Muscle layer of duodenum (tissue), 2 donors: ENCODE data around the gene NMNAT2.

Source experiments
- H3K27ac ChIP-seq: one replicate; pipeline ENCODE4 v1.7.0; 2013; ENCODE audit warnings: mild to moderate bottlenecking, low read length
- H3K27me3 ChIP-seq: one replicate; pipeline ENCODE4 v1.7.0; 2013; ENCODE audit warnings: low read depth, mild to moderate bottlenecking, control low read depth, low read length
- H3K36me3 ChIP-seq, 2 donors: one replicate each; pipeline ENCODE4 v1.7.0; 2013; ENCODE audit warnings: low read length in 2 of 2, control low read depth in 1 of 2, mild to moderate bottlenecking in 1 of 2; ENCODE audit not compliant: insufficient read depth in 2 of 2, control insufficient read depth in 1 of 2
- H3K4me1 ChIP-seq, 2 donors: one replicate each; pipeline ENCODE4 v1.7.0; 2013; ENCODE audit warnings: low read length in 2 of 2, mild to moderate bottlenecking in 2 of 2, control low read depth in 1 of 2, moderate library complexity in 1 of 2; ENCODE audit not compliant: insufficient read depth in 2 of 2, control insufficient read depth in 1 of 2
- H3K4me3 ChIP-seq, 2 donors: one replicate each; pipeline ENCODE4 v1.7.0; 2013; ENCODE audit warnings: low read length in 2 of 2, low read depth in 1 of 2, mild to moderate bottlenecking in 1 of 2
- H3K9me3 ChIP-seq, 2 donors: one replicate each; pipeline ENCODE4 v1.7.0; 2013; ENCODE audit warnings: low read length in 2 of 2, control low read depth in 1 of 2, mild to moderate bottlenecking in 1 of 2; ENCODE audit not compliant: control insufficient read depth in 1 of 2
- donor health status: healthy.

The NMNAT2 gene

DNA sequence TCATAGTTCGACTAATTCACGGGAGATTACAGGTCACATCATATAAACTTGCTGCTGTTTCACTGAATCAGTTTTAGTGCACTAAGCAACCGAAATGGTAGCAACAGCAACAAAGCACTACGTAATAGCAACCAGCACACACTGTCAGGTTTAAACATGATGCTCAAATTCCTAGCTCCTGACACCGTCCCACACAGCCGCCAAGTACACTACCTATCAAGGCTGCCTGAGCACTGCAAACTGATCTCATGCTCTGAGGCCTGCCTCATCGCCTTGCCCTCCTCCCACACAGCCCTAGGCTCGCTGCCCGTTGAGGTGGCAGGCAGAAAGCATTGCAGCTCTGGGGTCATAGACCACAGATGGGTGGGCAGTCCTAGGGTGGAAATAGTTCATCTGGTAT, 219.7 kb downstream of the NMNAT2 start:
- peaks cover 0 to 4% of the 10 kb centered on the region in 2 donors for H3K4me1 ChIP-seq
- H3K4me3 ChIP-seq = no peak overlapping the region
- no peaks in the 10 kb centered on the region for H3K36me3 ChIP-seq
- H3K27ac ChIP-seq = peak overlapping the region; percentile 46
- H3K9me3 ChIP-seq = no peaks in the 10 kb centered on the region
- no peaks in the 10 kb centered on the region for H3K27me3 ChIP-seq
